ENCODE measurements around the gene C3orf70.
"Not testable (repeated sequence)": the region's sequence is repeated elsewhere in the genome, so short reads cannot be mapped to it uniquely, and the experiment has no call there.

C3orf70 gene

DNA sequence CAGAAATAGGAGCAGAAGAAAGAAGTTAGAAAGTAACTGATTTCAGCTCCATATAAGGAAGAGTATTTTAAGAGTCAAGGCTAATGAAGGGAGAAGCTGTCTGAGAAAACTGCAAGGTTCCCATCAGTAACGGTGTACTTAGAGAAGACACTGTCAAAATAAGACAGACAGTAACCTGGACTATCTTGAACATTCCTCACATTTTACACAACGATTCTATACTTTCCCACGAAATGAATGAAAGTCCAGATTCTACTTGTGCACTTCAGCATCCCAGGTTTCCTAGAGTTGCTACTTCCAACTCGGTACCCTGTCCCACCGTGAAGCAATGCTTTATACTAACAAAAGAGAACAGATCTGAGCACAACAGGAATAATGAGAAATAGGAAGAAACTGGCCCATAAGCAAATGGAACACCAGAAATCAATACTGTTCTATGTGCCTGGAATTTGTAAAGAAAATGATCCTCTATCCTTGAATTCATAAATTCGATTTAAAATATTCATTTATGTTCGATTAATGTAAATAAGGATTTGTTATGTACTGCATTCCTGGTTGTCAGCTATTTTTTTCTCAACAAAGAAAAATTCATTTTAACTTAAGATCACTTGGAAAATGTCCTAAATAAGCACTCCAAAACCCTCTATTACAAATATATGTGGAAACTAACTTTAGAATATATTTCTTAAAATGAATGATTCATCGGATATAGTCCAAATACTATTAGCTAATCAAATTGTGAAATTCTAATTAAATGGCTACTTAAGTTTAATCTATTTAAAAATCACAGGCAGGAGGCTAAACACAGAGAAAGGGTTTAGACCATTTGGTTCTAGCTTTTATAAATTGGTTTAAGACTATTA is 1.5 kb downstream of the C3orf70 start:
- DNase-seq (ENCODE audit: low read depth in 4 of 4, low spot score in 1 of 4), result no peak

DNA sequence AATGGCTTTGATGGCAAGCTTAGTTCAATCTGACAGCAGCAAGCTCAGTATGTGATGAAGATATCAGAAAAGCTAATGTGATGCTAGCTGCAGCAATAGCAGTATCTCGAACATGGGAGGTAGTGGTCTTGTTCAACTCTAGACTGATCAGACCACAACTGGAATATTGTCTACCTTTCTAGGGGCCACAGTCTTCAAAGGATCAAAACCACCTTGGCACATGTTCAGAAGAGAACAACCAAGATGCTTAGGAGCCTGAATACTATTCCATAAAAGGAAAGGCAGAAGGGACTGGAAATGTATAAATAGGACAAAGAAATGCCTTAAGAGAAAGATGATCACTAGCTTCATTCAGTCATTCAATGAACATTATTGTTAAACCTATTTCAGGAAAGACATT is 2.3 kb downstream of the C3orf70 start:
- no peak for DNase-seq (ENCODE audit: low read depth in 4 of 4, low spot score in 1 of 4)

DNA sequence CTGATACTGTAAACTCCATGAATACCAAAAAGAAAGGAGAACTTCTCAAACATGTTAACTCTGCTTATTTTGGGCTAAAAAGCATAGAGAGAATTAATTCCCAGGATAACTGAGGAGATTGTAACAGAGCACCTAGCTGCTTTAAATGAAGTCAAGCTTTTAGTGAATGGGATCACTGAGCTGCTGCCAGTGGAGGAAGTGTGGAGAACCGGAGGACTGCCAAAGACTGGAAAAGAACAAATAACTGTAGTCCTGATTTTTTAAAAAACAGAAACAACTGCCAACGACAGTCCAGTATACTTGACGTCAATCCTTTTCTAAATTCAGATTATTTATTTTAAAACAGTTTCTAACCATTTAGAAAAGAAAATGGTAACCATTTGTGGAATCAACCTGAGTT is 3.3 kb downstream of the C3orf70 start:
- DNase-seq (ENCODE audit: low read depth in 4 of 4, low spot score in 1 of 4), result no peak

DNA sequence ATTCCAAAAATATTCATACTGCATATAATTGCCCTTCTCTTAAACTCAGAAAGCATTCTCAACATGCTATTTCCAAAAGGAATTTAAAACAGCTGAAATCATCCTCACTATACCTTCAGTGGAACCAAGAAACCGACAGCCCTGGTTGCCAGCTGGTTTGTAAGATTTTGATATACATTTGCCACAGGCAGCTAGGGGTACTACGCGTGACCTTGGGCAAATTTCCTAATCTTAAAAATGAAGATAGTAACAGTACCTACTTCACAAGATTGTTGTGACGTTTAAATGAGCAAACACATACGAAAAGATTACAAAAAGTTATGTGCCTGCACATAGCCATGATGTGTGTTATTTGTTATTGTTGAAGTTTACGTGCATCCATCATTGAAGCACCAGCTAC is 7.3 kb downstream of the C3orf70 start:
- no peak for DNase-seq (ENCODE audit: low read depth in 4 of 4, low spot score in 1 of 4)

DNA sequence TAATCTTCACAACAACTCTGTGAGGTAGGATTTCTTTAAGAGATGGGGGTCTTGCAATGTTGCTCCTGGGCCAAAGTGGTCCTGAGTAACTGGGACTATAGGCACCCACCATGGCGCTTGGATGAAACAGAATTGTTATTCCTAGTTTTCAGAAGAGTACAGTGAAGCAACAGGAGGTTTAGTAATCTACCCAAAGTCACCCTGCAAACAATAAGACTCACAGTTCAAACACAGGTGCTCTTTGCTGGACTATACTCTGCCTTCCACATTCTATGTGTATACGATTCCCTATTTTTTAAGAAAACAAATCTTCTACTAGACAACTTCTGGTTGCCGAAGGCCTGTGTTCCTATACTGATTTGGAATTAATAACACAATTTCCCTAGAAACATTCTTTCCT is 8.1 kb downstream of the C3orf70 start:
- DNase-seq (ENCODE audit: low read depth in 4 of 4, low spot score in 1 of 4), result no peak

DNA sequence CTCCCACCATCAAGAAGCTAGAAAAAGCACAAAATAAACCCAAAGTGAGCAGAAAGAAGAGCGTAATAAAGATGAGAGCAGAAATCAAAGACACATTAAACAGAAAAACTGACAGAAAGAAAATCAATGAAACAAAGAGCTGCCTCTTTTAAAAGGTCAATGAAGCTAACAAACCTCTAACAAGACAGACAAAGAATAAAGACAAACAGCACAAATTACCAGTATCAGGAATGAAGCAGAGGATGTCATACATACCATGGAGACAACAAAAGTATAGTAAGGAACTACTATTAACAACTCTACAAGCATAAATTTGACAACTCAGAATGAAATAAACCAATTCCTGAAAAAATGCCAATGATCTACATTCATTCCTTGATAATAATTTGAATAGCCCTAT is 15.0 kb downstream of the C3orf70 start:
- DNase-seq (ENCODE audit: low read depth in 4 of 4, low spot score in 1 of 4), result no peak

DNA sequence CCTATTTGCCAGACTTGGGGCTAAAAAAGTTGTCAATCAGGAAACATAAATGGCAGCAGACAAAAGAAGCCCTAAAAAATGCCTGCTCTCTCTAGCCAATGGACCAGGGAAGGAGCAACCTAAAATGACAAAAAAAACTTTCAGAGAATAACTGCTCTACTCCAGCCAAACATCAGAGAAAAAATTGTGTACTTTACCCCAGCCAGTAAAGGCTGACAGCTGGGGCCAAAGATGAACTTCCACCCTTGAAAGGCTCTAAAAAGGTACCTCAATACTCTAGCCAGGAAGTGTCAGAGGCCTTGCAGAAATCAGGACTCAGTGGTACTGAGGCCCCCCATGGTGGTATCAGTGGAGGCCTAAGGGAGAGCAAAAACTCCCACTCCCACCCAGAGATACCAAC is 18.4 kb downstream of the C3orf70 start:
- DNase-seq (ENCODE audit: low read depth in 4 of 4, low spot score in 1 of 4), result no peak

DNA sequence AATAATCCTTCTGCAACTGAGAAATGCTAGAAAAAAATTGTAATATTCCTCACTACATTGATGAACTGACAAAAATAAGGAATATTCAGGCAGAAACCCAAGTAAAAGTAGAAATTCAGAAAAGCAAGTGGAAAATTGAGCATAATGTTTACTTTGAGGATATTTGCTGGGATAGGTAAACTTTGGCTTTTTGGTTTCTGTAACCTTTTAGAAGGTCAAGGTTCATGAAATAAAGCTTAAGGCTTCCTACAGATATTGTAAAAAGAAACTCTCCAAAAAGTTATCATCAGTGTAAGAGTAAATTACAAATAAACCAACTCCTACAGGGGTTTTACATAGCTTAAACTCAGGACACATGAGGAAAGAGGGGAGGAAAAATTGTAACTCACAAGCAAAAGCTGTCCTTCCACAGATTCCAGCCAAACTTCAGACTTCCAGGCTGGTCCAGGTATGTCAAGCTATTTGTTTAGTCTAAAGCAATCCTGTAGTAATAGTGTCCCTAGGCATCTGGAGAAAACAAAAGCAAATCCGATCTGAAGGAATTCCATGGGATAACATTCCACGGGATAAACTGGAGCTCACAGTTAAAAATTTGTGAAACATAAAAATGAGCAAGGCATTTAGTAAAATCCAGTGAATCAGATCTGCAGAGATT is 21.1 kb downstream of the C3orf70 start:
- DNase-seq (ENCODE audit: low read depth in 4 of 4, low spot score in 1 of 4), result no peak

DNA sequence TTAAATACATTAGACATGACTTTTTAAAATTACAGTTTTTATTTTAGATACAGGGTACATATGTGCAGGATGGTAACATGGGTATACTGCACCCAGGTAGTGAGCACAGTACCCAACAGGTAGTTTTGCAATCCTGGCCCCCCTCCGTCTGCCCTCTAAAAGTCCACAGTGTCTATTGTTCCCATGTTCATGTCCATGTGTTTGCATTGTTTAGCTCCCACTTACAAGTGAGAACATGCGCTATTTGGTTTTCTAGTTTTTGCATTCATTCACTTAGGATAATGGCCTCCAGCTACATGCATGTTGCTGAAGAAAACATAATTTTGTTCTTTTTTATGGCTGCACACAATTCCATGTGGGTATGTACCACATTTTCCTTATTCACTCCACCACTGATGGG is 23.8 kb downstream of the C3orf70 start:
- DNase-seq (ENCODE audit: low read depth in 4 of 4, low spot score in 1 of 4), result no peak

DNA sequence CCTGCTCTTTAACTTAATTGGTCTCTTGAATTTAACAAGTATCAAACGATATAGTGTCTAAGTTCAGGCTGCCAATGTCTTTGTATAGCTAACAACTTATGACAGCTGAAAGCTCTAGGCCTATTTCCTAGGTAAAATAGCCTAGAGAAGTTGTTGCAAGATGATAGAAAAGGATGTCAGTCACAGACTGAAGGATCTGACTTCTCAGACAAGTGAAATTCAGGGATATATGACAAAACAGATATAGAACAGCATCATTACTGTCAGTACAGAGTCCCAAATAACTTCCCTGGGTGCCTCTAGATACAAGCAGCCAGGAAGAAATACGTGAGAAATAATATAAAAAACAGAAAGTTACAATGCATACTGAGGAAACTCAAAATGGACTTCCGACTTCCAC is 26.7 kb downstream of the C3orf70 start:
- no peak for DNase-seq (ENCODE audit: low read depth in 4 of 4, low spot score in 1 of 4)

DNA sequence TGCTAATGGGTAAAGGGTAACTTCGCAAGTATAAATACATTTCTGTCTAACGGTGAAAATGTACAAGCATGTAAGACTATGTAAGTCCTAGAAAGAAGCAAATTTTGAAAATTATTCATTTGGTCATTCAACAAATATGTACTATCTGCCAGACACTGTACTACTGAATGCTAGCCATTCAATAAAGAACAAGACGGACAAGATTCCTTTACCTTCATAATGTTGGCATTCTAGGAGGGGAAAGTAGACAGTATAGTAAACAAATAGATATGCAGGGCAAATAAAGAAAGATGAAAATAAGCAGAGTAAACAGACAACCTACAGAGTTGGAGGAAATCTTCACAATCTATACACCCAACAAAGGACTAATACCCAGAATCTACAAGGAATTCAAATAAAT is 32.7 kb downstream of the C3orf70 start:
- no peak for DNase-seq (ENCODE audit: low read depth in 4 of 4, low spot score in 1 of 4)

DNA sequence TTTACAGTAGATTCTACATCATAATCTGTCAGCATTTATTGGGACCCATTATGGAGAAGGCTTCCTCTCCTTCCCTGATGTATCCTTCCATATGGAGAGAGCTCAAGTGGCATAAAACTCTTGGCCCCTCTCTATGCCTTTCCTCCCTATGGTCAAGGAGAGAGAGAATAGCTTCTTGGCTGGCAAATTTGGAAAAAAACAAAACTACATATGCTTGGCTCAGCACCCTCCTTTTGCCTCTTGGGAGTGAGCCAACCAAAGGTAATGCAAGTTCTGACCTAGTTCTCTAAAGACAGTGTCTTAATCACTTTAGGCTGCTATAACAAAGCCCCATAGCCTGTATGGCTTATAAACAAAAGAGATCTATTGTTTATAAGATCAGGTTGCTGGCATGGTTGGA is 37.5 kb downstream of the C3orf70 start:
- no peak for DNase-seq (ENCODE audit: low read depth in 4 of 4, low spot score in 1 of 4)

DNA sequence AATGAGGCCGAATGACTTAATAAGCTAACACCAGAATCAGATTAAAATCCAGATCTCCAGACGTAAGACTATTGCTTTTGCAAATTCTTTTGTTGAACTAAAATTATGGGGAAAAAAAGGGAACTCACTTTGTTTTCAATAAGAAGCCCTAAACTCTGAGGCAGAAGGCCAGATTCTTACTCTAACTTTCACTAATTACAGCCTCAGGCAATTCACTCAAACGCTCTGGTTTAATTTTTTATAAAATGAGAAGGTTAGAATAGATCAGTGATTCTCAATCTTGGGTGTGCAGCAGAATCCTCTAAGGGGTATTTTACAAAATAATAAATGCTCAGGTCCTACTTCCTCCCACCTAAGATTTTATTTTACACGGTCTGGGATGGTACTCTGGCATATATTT is 38.1 kb downstream of the C3orf70 start:
- DNase-seq (ENCODE audit: low read depth in 4 of 4, low spot score in 1 of 4), result no peak

DNA sequence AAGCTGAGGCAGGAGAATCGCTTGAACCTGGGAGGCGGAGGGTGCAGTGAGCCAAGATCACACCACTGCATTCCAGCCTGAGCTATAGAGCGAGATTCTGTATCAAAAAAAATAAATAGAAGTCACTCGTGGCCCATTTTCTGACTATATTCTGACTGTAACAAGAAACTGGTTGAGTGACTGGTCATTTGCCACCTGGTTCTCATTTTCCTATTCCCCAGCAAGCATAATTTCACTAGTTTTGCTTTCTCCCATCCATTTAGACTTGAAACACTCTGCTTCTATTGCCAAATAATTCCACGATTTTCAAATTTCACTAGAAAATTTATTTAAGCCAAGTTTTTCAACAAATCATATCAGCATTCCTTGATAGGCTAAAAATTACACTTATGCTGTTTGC is 40.7 kb downstream of the C3orf70 start:
- no peak for DNase-seq (ENCODE audit: low read depth in 4 of 4, low spot score in 1 of 4)

DNA sequence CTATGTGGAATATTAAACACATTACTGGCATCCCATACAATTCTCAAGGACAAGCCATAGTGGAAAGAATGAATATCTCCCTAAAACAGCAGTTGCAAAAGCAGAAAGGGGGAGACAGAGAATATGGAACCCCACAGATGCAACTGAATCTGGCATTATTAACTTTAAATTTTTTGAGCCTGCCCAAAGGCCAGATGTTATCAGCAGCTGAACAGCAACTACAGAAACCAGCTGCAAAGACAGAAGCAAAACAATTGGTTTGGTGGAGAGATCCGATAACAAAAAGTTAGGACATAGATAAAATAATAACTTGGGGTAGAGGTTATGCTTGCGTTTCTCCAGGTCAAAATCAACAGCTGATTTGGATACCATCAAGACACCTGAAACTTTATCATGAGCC is 43.8 kb downstream of the C3orf70 start:
- not testable (repeated sequence) for DNase-seq (ENCODE audit: low read depth in 4 of 4, low spot score in 1 of 4)

DNA sequence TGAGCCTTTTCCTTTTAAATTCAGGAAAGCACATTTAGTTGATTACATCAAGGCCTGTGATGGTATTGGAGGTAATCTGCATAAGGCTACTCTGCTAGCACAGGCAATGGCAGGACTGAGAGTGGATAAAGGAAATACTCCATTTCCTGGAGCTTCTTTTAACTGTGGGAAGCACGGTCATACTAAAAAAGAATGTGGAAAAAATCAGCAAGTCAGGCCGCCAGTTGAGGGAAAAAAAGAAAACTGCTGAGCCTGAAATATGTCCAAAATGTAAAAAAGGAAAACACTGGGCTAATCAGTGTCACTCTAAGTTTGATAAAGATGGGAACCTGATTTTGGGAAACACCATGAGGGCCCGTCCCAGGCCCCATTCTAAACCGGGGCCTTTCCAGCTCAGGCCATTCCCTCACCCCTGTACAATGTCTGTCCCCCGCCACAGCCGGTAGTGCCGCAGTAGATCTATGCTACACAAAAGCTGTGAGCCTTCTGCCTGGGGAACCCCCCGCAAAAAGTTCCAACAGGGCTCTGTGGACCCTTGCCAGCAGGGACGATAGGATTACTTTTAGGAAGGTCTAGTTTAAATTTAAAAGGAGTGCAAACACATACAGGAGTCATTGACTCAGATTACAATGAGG is 46.5 kb downstream of the C3orf70 start:
- DNase-seq (ENCODE audit: low read depth in 4 of 4, low spot score in 1 of 4), result not testable (repeated sequence)

DNA sequence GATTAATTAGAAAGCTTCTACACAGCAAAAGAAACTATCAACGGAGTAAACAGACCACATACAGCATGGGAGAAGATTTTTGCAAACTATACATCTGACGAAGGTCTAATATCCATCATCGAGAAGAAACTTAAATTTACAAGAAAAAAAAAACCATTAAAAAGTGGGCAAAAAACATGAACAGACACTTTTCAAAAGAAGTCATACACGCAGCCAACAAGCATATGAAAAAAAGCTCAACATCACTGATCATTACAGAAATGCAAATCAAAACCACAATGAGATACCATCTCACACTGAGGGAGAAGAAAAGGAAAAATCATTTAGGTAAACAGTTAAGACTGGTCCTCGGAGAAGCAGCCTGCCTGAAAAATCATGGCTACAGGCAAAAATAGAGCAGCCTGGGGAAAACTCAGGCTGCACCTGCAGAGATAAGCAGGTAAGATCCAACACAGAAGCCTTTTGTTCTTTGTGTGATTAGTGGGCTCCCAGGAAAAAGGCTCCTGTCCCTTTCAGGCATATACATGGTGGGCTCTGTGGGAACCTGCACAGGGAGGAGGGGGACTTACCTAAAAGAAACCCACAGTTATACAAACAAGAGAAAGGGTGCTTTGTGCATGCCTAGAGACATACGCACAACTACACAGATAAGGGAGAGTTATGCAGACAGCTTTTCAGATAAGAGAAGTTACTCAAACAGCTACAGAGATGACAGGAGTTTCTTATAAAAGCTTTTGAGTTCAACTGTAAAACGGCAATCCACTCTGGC is 49.3 kb downstream of the C3orf70 start:
- DNase-seq (ENCODE audit: low read depth in 4 of 4, low spot score in 1 of 4), result no peak

DNA sequence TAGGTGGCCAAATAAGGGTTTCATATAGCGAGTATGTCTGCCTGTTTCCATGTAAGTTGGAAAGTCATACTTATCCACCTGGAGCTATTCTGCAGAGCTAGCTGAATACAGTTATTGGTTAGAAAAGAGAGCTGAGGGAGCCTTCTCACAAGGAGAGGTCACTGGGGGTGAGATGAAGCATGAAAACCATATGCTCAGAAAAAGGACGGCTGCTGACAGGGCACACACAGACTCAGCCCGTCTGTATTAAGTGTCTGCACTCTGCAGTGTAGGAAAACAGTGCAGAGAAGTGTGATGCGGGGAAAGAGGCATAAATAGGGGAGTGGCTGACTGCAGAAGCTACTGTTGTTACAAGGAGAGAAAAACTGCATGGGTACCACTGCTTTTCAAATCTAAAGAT is 58.2 kb downstream of the C3orf70 start:
- DNase-seq (ENCODE audit: low read depth in 4 of 4, low spot score in 1 of 4), result no peak

DNA sequence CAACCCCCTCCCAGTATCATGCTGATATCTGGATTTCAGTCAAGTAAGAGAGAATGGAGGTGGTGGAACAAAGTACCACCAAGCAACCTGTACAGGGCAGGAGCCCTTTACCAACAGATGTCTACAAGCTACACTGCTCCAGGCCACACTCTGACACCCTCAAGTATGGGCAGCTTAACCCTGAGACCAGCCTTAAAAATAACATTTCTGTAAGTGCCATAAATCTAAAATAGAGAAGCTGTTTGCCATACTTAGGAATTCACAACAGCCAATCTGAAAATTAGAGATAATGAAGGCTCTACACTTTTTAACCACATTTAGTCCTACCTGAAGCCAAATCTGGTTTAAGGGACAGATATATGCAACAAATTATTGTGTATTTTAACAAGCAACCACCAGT is 59.7 kb downstream of the C3orf70 start:
- DNase-seq (ENCODE audit: low read depth in 4 of 4, low spot score in 1 of 4), result no peak

DNA sequence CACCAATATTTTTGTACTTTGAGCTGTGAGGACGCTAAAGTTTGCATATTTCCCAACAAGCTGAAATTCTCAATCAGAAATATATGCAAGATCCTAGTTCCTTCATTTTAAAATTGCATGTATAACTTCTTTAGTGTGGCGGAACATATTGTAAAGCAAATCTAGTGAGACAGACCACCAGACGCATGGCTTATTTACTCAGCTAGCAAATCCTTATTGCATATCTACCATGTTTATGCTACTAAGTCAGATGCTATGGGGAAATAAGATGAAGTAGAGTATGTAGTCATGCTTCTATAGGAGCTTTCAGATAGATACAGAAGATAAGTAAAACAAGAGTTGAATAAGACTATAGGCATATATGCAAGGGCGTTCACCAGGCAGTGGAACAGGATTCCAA is 62.0 kb downstream of the C3orf70 start:
- no peak for DNase-seq (ENCODE audit: low read depth in 4 of 4, low spot score in 1 of 4)

DNA sequence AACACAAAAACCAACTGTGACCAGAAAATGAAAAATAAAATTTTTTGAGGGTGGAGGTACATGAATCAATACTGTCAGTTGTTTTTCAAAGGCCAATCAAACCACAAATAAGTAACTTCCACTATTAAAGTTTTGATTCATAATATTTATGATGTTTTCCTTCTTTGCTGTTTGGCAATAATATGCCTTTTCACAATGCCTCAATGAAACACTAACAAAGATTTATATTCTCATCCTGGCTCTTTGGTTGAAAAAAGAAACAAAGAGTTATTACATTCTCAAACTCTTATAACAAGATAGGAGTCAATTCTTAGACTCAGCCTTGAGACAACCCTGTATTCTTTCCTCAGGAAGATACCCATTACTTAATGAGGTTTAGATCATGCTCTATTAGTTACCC is 63.1 kb downstream of the C3orf70 start:
- no peak for DNase-seq (ENCODE audit: low read depth in 4 of 4, low spot score in 1 of 4)

DNA sequence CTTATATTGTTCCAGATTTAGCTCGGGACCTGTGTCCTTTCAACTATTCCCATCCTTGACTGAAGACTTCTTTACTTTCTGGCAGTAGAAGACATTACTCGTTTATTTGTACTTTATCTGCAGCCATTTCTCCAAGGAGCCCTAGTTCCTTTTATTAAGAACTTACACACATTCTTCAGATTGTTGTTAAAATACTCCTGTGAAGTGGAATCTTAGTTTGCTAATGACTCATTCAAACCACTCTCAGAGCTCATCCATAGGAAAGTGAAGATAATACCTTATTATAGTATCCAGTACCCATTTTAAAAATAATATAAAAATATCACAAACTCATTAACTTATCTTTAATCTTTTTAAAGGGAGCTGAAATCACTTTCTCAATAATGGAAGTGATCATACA is 63.5 kb downstream of the C3orf70 start:
- DNase-seq (ENCODE audit: low read depth in 4 of 4, low spot score in 1 of 4), result no peak

Measured in stimulated activated CD4-positive, alpha-beta T cell treated with anti-CD3 and anti-CD28 coated beads, Interleukin-1b, Interleukin-23, amount 100 ng/mL, for 24 hours (primary cell).